DOHH2 (cell line): Measurements from ENCODE around the gene CFAP251.

ENCODE experiments used
- H3F3A ChIP-seq: fragments of 200-600 bp; sonication (generic), shearing (Covaris generic); 2 replicates; pipeline ENCODE4 v1.6.0; 2016; ENCODE audit warnings: antibody characterized with exemption, mild to moderate bottlenecking; ENCODE audit not compliant: control insufficient read depth, insufficient read depth
- H3K27ac ChIP-seq: fragments of 200-600 bp; sonication (generic); 2 replicates; pipeline ENCODE4 v1.5.1; 2014; ENCODE audit warnings: low read depth, mild to moderate bottlenecking, low read length, moderate library complexity
- H3K27me3 ChIP-seq: fragments of 200-600 bp; sonication (generic); 2 replicates; pipeline ENCODE4 v1.6.1; 2014; ENCODE audit warnings: mild to moderate bottlenecking, low read length, mixed read lengths; ENCODE audit not compliant: control insufficient read depth
- H3K36me3 ChIP-seq: fragments of 200-600 bp; sonication (generic); 2 replicates; pipeline ENCODE4 v1.6.1; 2014; ENCODE audit warnings: mild to moderate bottlenecking, low read length, moderate library complexity, mixed read lengths; ENCODE audit not compliant: control insufficient read depth
- H3K4me1 ChIP-seq: fragments of 200-600 bp; sonication (generic); 2 replicates; pipeline ENCODE4 v1.6.1; 2014; ENCODE audit warnings: mild to moderate bottlenecking, low read length, mixed read lengths; ENCODE audit not compliant: control insufficient read depth
- H3K4me2 ChIP-seq: fragments of 200-600 bp; sonication (generic); 2 replicates; pipeline ENCODE4 v1.6.0; 2014; ENCODE audit warnings: mild to moderate bottlenecking, low read length, moderate library complexity
- H3K4me3 ChIP-seq: fragments of 200-600 bp; sonication (generic); 2 replicates; pipeline ENCODE4 v1.5.1; 2014; ENCODE audit warnings: mild to moderate bottlenecking, low read length, mixed read lengths
- H3K79me2 ChIP-seq: fragments of 200-600 bp; sonication (generic); 2 replicates; pipeline ENCODE4 v1.6.1; 2014; ENCODE audit warnings: mild to moderate bottlenecking, low read length, mixed read lengths; ENCODE audit not compliant: control insufficient read depth
- H3K9me2 ChIP-seq: fragments of 200-600 bp; sonication (generic); replicated peaks from 2 replicates; pipeline ENCODE4 v1.6.1; 2014; ENCODE audit warnings: mild to moderate bottlenecking, low read length, mixed read lengths; ENCODE audit not compliant: control insufficient read depth
- H3K9me3 ChIP-seq: fragments of 200-600 bp; sonication (generic); 2 replicates; pipeline ENCODE4 v1.6.1; 2014; ENCODE audit warnings: antibody characterized with exemption, low read length, mixed read lengths; ENCODE audit not compliant: control insufficient read depth, insufficient read depth
- H4K20me1 ChIP-seq: fragments of 200-600 bp; sonication (generic); 2 replicates; pipeline ENCODE4 v1.6.0; 2014; ENCODE audit warnings: low read depth, mild to moderate bottlenecking, antibody characterized with exemption, low read length, moderate library complexity; ENCODE audit not compliant: control insufficient read depth, insufficient read depth
- EZH2phosphoT487 ChIP-seq: fragments of 200-600 bp; sonication (generic); IDR thresholded peaks from 2 replicates; pipeline ENCODE4 v1.6.1; 2017; ENCODE audit warnings: borderline replicate concordance, mild to moderate bottlenecking, antibody characterized with exemption, low read length, moderate library complexity, mixed read lengths
- TF ChIP-seq, protein P1 (sequence below): fragments of 200-600 bp; sonication (generic); IDR thresholded peaks from one replicate; pipeline ENCODE4 v1.5.1; 2014; ENCODE audit warnings: antibody characterized with exemption, mild to moderate bottlenecking, low read depth, low read length; ENCODE audit not compliant: poor library complexity, severe bottlenecking

The CFAP251 gene

DNA sequence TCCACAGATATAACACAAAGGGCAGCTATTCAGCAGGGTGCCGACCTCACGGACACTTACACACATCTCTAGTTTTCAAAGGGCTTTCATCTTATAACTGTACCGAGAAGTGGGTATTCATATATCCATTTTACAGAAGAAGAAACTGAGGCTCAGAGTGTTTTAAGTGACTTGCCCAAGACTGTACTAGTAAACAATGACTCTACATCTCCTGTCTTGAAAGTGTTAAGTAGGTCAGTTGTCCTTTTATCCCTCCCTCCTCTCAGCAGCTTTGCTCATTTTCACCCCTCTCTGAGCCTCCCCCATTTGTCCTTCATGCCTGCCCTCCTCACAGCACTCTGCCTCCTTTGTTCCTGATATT is 13.8 kb downstream of the CFAP251 start:
- Histone ChIP-seq H3K27me3 (no peaks in the 10 kb centered on the region), H3F3A (0 out of 2 replicates have a peak, but pooled peaks cover 7% of the 10 kb centered on the region), H3K79me2 (no peaks in the 10 kb centered on the region; the same call in 1 of the 2 replicates), H3K4me3 (no peak overlapping the region), H3K4me2 (no peak overlapping the region), H4K20me1 (no peaks in the 10 kb centered on the region), H3K4me1 (peaks cover 27% of the 10 kb centered on the region), H3K36me3 (peaks cover 61% of the 10 kb centered on the region), H3K9me2 (no peaks in the 10 kb centered on the region), H3K27ac (no peak overlapping the region), H3K9me3 (no peaks in the 10 kb centered on the region)
- TF ChIP-seq EZH2phosphoT487: no peak
- TF ChIP-seq, protein P1, sequence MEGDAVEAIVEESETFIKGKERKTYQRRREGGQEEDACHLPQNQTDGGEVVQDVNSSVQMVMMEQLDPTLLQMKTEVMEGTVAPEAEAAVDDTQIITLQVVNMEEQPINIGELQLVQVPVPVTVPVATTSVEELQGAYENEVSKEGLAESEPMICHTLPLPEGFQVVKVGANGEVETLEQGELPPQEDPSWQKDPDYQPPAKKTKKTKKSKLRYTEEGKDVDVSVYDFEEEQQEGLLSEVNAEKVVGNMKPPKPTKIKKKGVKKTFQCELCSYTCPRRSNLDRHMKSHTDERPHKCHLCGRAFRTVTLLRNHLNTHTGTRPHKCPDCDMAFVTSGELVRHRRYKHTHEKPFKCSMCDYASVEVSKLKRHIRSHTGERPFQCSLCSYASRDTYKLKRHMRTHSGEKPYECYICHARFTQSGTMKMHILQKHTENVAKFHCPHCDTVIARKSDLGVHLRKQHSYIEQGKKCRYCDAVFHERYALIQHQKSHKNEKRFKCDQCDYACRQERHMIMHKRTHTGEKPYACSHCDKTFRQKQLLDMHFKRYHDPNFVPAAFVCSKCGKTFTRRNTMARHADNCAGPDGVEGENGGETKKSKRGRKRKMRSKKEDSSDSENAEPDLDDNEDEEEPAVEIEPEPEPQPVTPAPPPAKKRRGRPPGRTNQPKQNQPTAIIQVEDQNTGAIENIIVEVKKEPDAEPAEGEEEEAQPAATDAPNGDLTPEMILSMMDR: no peak

- no peaks in the 10 kb centered on the region for H3K9me2 ChIP-seq
- no peaks in the 10 kb centered on the region for H4K20me1 ChIP-seq
- TF ChIP-seq, protein P1: no peak
- TF ChIP-seq EZH2phosphoT487: no peak
- no peak overlapping the region for H3K27ac ChIP-seq
- 0 out of 2 replicates have a peak, but pooled peaks cover 5% of the 10 kb centered on the region for H3F3A ChIP-seq
- H3K36me3 ChIP-seq: peaks cover 66% of the 10 kb centered on the region
- H3K27me3 ChIP-seq: no peaks in the 10 kb centered on the region
- H3K4me3 ChIP-seq: no peak overlapping the region
- H3K4me1 ChIP-seq: peaks cover 18% of the 10 kb centered on the region
- no peak overlapping the region for H3K4me2 ChIP-seq
- H3K9me3 ChIP-seq: no peaks in the 10 kb centered on the region
- no peaks in the 10 kb centered on the region; the same call in 1 of the 2 replicates for H3K79me2 ChIP-seq
Measured at GRCh38 chr12:121932914-121933521, 14.6 kb downstream of the CFAP251 start.

DNA sequence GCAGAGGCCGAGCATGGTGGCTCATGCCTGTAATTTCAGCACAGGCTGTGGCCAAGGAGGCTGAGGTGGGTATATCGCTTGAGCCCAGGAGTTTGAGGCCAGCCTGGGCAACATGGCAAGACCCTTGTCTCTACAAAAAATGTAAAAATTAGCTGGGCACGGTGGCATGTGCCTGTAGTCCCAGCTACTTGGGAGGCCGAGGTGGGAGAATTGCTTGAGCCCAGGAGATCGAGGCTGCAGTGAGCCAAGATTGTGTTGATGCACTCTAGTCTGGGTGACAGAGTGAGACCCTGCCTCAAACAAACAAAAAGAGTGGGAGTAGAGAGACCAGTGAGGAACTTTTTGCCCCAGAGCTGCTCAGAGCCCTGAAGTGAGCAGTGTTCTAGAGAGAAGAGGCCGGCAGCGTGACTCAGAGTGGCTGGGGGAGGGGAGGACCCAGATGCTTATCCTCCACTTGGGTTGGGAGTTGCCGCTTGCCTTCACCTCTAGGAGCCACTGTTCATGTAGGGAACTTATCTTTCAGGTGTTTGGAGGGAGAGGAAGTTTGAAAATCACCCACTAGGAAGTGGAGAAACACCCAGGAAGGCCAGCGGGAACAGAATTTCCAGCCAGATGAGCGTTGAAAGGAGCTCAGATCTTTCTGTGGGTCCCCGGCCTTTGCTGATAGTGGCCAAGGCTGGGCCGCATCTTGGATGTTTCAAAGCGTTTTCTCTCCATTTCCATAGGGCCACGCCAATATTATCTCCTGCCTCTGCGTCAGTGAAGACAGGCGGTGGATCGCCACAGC is 15.3 kb downstream of the CFAP251 start:
- Histone ChIP-seq H4K20me1 (no peaks in the 10 kb centered on the region), H3K4me2 (no peak overlapping the region), H3K27me3 (no peaks in the 10 kb centered on the region), H3K4me3 (no peak overlapping the region), H3K27ac (no peak overlapping the region), H3K9me2 (no peaks in the 10 kb centered on the region), H3K36me3 (peaks cover 68% of the 10 kb centered on the region), H3K4me1 (peaks cover 14% of the 10 kb centered on the region), H3F3A (0 out of 2 replicates have a peak, but pooled peaks cover 3% of the 10 kb centered on the region), H3K79me2 (no peaks in the 10 kb centered on the region), H3K9me3 (no peaks in the 10 kb centered on the region)
- TF ChIP-seq, protein P1: no peak
- TF ChIP-seq EZH2phosphoT487: no peak
